DOHH2 (cell line): Measurements from ENCODE around the gene RANGAP1.

Experiments used
- EZH2phosphoT487 ChIP-seq: fragments of 200-600 bp; sonication (generic); IDR thresholded peaks from 2 replicates; pipeline ENCODE4 v1.6.1; 2017; ENCODE audit warnings: borderline replicate concordance, mild to moderate bottlenecking, antibody characterized with exemption, low read length, moderate library complexity, mixed read lengths
- TF ChIP-seq, protein P1 (sequence below): fragments of 200-600 bp; sonication (generic); IDR thresholded peaks from one replicate; pipeline ENCODE4 v1.5.1; 2014; ENCODE audit warnings: antibody characterized with exemption, mild to moderate bottlenecking, low read depth, low read length; ENCODE audit not compliant: poor library complexity, severe bottlenecking

DNA sequence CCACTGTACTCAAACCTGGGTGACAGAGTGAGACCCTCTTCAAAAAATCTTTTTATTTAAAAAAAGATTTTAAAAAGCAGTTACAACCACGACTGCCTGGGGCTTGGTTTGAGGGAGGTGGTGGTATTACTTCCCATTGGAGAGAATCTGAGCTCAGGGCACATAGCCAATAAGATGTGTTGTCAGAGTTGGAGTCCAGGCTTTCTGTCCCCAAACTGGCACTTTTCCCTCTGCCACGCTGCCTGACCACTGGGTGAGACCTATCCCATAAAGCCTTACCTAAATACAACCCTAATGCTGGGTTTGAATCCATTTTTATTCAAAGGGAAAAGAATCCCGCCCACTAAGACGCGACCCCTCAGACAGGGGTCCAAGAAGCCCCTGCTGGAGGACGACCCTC, 56.8 kb downstream of the RANGAP1 start:
- TF ChIP-seq, protein P1, sequence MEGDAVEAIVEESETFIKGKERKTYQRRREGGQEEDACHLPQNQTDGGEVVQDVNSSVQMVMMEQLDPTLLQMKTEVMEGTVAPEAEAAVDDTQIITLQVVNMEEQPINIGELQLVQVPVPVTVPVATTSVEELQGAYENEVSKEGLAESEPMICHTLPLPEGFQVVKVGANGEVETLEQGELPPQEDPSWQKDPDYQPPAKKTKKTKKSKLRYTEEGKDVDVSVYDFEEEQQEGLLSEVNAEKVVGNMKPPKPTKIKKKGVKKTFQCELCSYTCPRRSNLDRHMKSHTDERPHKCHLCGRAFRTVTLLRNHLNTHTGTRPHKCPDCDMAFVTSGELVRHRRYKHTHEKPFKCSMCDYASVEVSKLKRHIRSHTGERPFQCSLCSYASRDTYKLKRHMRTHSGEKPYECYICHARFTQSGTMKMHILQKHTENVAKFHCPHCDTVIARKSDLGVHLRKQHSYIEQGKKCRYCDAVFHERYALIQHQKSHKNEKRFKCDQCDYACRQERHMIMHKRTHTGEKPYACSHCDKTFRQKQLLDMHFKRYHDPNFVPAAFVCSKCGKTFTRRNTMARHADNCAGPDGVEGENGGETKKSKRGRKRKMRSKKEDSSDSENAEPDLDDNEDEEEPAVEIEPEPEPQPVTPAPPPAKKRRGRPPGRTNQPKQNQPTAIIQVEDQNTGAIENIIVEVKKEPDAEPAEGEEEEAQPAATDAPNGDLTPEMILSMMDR, result no peak
- TF ChIP-seq EZH2phosphoT487, result no peak
